C4-2B (cell line): ENCODE measurements around the gene NOS1.

Experiments
- H3K27ac ChIP-seq: fragments of 450-650 bp; 2 replicates; pipeline ENCODE4 v1.5.1; 2017
- CTCF ChIP-seq: fragments of 450-650 bp; conservative IDR thresholded peaks from 2 replicates; pipeline ENCODE4 v1.5.1; 2017; ENCODE audit warnings: mild to moderate bottlenecking
- ZFX ChIP-seq: fragments of 450-650 bp; IDR thresholded peaks from 2 replicates; pipeline ENCODE4 v1.6.1; 2017

The NOS1 gene

GRCh38 chr12:117165342-117165741 is 196.1 kb downstream of the NOS1 start:
- H3K27ac ChIP-seq: peak overlapping the region; percentile 53
- TF ChIP-seq ZFX: no peak
- TF ChIP-seq CTCF: no peak

GRCh38 chr12:117162633-117163032 is 198.8 kb downstream of the NOS1 start:
- H3K27ac ChIP-seq: no peak overlapping the region
- no peak for TF ChIP-seq CTCF
- TF ChIP-seq ZFX: no peak

- H3K27ac ChIP-seq: no peak overlapping the region
- TF ChIP-seq ZFX: no peak
- no peak for TF ChIP-seq CTCF
These were observed 199.3 kb downstream of the NOS1 start for GRCh38 chr12:117162167-117162539.

GRCh38 chr12:117161460-117162166 is 199.8 kb downstream of the NOS1 start:
- no peak for TF ChIP-seq CTCF
- TF ChIP-seq ZFX: no peak
- no peak overlapping the region for H3K27ac ChIP-seq

- no peak overlapping the region for H3K27ac ChIP-seq
- TF ChIP-seq ZFX (no peak), CTCF (no peak)
These were observed 201.8 kb downstream of the NOS1 start for GRCh38 chr12:117159674-117160073.

GRCh38 chr12:117158911-117159553 is 202.4 kb downstream of the NOS1 start:
- no peak overlapping the region for H3K27ac ChIP-seq
- TF ChIP-seq ZFX (no peak), CTCF (no peak)
